H9 (cell line): ENCODE data around the gene ZNF821. TPM values are rescaled to one million over a fixed set of nuclear protein-coding genes. Genes with fewer than 3 reads are reported as not detected.

Experiments used
- DNase-seq: peaks from one replicate; pipeline ENCODE4 v3.0.0-alpha.2; 2017
- H2AFZ ChIP-seq: one replicate; pipeline ENCODE4 v1.6.1; 2013; ENCODE audit warnings: mild to moderate bottlenecking, low read length, control low read depth, moderate library complexity
- H2AK5ac ChIP-seq: 2 replicates; pipeline ENCODE4 v1.6.1; 2013; ENCODE audit warnings: low read length, control low read depth, mixed read lengths; ENCODE audit not compliant: insufficient read length
- H2BK120ac ChIP-seq: one replicate; pipeline ENCODE4 v1.6.1; 2013; ENCODE audit warnings: low read depth, mild to moderate bottlenecking, low read length, control low read depth, inconsistent platforms; ENCODE audit not compliant: poor library complexity, severe bottlenecking
- H2BK12ac ChIP-seq: 2 replicates; pipeline ENCODE4 v1.6.1; 2013; ENCODE audit warnings: low read length, control low read depth, mixed read lengths, low read depth; ENCODE audit not compliant: insufficient read length
- H2BK15ac ChIP-seq: 2 replicates; pipeline ENCODE4 v1.6.1; 2013; ENCODE audit warnings: low read depth, low read length, control low read depth
- H2BK20ac ChIP-seq: one replicate; pipeline ENCODE4 v1.6.1; 2013; ENCODE audit warnings: low read depth, mild to moderate bottlenecking, low read length, control low read depth, inconsistent platforms; ENCODE audit not compliant: poor library complexity, severe bottlenecking
- H2BK5ac ChIP-seq: 2 replicates; pipeline ENCODE4 v1.6.1; 2013; ENCODE audit warnings: low read length, control low read depth, mixed read lengths; ENCODE audit not compliant: insufficient read length
- H3K14ac ChIP-seq: 2 replicates; pipeline ENCODE4 v1.6.1; 2013; ENCODE audit warnings: low read length, control low read depth; ENCODE audit not compliant: insufficient read depth
- H3K18ac ChIP-seq: 2 replicates; pipeline ENCODE4 v1.6.1; 2013; ENCODE audit warnings: low read depth, mild to moderate bottlenecking, mixed read lengths, low read length, control low read depth; ENCODE audit not compliant: insufficient read length
- H3K23ac ChIP-seq: 2 replicates; pipeline ENCODE4 v1.6.1; 2013; ENCODE audit warnings: low read length, control low read depth, mixed read lengths, low read depth; ENCODE audit not compliant: insufficient read length
- H3K23me2 ChIP-seq: 2 replicates; pipeline ENCODE4 v1.6.1; 2013; ENCODE audit warnings: low read depth, mild to moderate bottlenecking, mixed read lengths, low read length, control low read depth; ENCODE audit not compliant: insufficient read length, poor library complexity, severe bottlenecking
- H3K27ac ChIP-seq: 2 replicates; pipeline ENCODE4 v1.5.1; 2013; ENCODE audit warnings: low read length, control low read depth, mixed read lengths, low read depth; ENCODE audit not compliant: insufficient read length
- H3K27me3 ChIP-seq: 2 replicates; pipeline ENCODE4 v1.6.1; 2013; ENCODE audit warnings: low read length, control low read depth, inconsistent platforms; ENCODE audit not compliant: insufficient read depth
- H3K4ac ChIP-seq: 2 replicates; pipeline ENCODE4 v1.6.1; 2013; ENCODE audit warnings: low read depth, mild to moderate bottlenecking, control low read depth, inconsistent platforms, low read length, moderate library complexity
- H3K4me1 ChIP-seq: 2 replicates; pipeline ENCODE4 v1.6.1; 2013; ENCODE audit warnings: low read length, control low read depth, inconsistent platforms; ENCODE audit not compliant: insufficient read depth
- H3K4me2 ChIP-seq: 2 replicates; pipeline ENCODE4 v1.6.1; 2013; ENCODE audit warnings: low read length, control low read depth, mixed read lengths; ENCODE audit not compliant: insufficient read length, insufficient read depth
- H3K56ac ChIP-seq: 2 replicates; pipeline ENCODE4 v1.6.1; 2013; ENCODE audit warnings: low read depth, mild to moderate bottlenecking, mixed read lengths, low read length, control low read depth; ENCODE audit not compliant: insufficient read length
- H3K79me1 ChIP-seq: 2 replicates; pipeline ENCODE4 v1.6.1; 2013; ENCODE audit warnings: low read depth, mild to moderate bottlenecking, moderate library complexity, low read length, control low read depth, inconsistent platforms; ENCODE audit not compliant: insufficient read depth, poor library complexity, severe bottlenecking
- H3K79me2 ChIP-seq: 2 replicates; pipeline ENCODE4 v1.6.1; 2013; ENCODE audit warnings: low read length, control low read depth, inconsistent platforms; ENCODE audit not compliant: insufficient read depth
- H3K9ac ChIP-seq: 2 replicates; pipeline ENCODE4 v1.6.1; 2013; ENCODE audit warnings: low read length, control low read depth, mixed read lengths; ENCODE audit not compliant: insufficient read length; ENCODE audit errors: extremely low read depth
- H3K9me3 ChIP-seq: one replicate; pipeline ENCODE4 v1.6.1; 2013; ENCODE audit warnings: low read depth, low read length, inconsistent platforms; ENCODE audit not compliant: control insufficient read depth
- H3T11ph ChIP-seq: one replicate; pipeline ENCODE4 v1.6.1; 2013; ENCODE audit warnings: mild to moderate bottlenecking, low read length, control low read depth, inconsistent platforms
- H4K20me1 ChIP-seq: one replicate; pipeline ENCODE4 v1.6.1; 2013; ENCODE audit not compliant: control insufficient read depth, insufficient read length, insufficient read depth
- H4K5ac ChIP-seq: 2 replicates; pipeline ENCODE4 v1.6.1; 2013; ENCODE audit warnings: low read depth, mild to moderate bottlenecking, mixed read lengths, low read length, control low read depth; ENCODE audit not compliant: insufficient read length
- H4K8ac ChIP-seq: replicated peaks from 2 replicates; pipeline ENCODE4 v1.6.1; 2013; ENCODE audit warnings: low read length, control low read depth, mixed read lengths, low read depth; ENCODE audit not compliant: insufficient read length
- H4K91ac ChIP-seq: 2 replicates; pipeline ENCODE4 v1.6.1; 2013; ENCODE audit warnings: low read depth, mild to moderate bottlenecking, moderate library complexity, mixed read lengths, low read length, control low read depth; ENCODE audit not compliant: insufficient read length
- H3K27ac Mint-ChIP-seq, 3 experiments: 2 replicates in 2 of 3; 3 replicates in 1 of 3; pipeline ENCODE4 v1.8.0; 2020 to 2021; ENCODE audit warnings: mixed read lengths in 3 of 3, mild to moderate bottlenecking in 1 of 3, moderate library complexity in 1 of 3
- H3K27me3 Mint-ChIP-seq: 2 replicates; pipeline ENCODE4 v1.8.0; 2021; ENCODE audit warnings: low read depth, mild to moderate bottlenecking, moderate library complexity, mixed read lengths
- H3K36me3 Mint-ChIP-seq, 3 experiments: 2 replicates in 2 of 3; 3 replicates in 1 of 3; pipeline ENCODE4 v1.8.0; 2020 to 2021; ENCODE audit warnings: low read depth in 3 of 3, mixed read lengths in 3 of 3; ENCODE audit not compliant: insufficient read depth in 1 of 3
- H3K4me1 Mint-ChIP-seq, 2 experiments: 2 replicates each; pipeline ENCODE4 v1.8.0; 2020; ENCODE audit warnings: mixed read lengths in 2 of 2
- H3K4me3 Mint-ChIP-seq, 2 experiments: 2 replicates in 1 of 2; 3 replicates in 1 of 2; pipeline ENCODE4 v1.8.0; 2020 to 2021; ENCODE audit warnings: mild to moderate bottlenecking in 2 of 2, mixed read lengths in 2 of 2, moderate library complexity in 1 of 2
- H3K9me3 Mint-ChIP-seq, 2 experiments: 2 replicates in 1 of 2; 3 replicates in 1 of 2; pipeline ENCODE4 v1.8.0; 2020; ENCODE audit warnings: mild to moderate bottlenecking in 2 of 2, mixed read lengths in 2 of 2, moderate library complexity in 1 of 2
- WGBS: extraction: QIAGEN DNeasy Blood & Tissue Kit; methylation state at CpG from one replicate; pipeline ENCODE4 v1.1.7; 2013; ENCODE audit warnings: missing lambda C conversion rate, low lambda C conversion rate, mixed read lengths; ENCODE audit not compliant: insufficient read length; ENCODE audit errors: extremely low coverage; 5-methylcytosine and 5-hydroxymethylcytosine counted together
- total RNA-seq: library from RNA; stranded (reverse); gene quantifications from 2 replicates; pipeline ENCODE4 v1.2.1, GENCODE V29; 2021
- TF ChIP-seq, protein P1 (sequence below): fragments of 200-600 bp; sonication (generic); conservative IDR thresholded peaks from 3 replicates; pipeline ENCODE4 v1.8.0; 2021; ENCODE audit warnings: antibody characterized with exemption, mild to moderate bottlenecking

The ZNF821 gene
- total RNA-seq, 1 experiment from 2014 or later, result 12.5 TPM

DNA sequence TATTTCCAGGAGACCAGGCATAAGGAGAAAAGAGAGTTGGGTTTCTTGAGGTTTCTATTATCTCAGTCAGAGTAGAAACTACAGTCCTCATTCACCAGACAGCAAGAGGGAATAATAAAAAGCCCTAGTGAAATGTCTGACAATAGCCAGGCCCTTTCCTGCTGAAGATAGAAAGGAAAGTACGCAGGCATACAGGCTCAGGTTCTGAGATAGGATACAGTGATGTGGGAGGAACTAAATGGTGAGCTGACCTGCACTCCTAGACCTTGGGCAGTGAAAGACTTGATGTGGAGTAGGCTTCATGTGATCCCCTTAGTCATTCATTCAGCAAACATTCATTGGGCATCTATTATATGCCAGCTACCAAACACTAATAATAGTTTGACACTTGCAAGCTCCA, 14.9 kb downstream of the ZNF821 start:
- H3K79me2 ChIP-seq, result no peaks in the 10 kb centered on the region
- H3K9ac ChIP-seq, result no peak overlapping the region
- no peaks in the 10 kb centered on the region for H3K79me1 ChIP-seq
- Mint-ChIP-seq H3K36me3 (peaks cover 6 to 43% (median 33%) of the 10 kb centered on the region in 3 experiments), H3K4me3 (no peak overlapping the region), H3K27me3 (no peaks in the 10 kb centered on the region), H3K9me3 (no peaks in the 10 kb centered on the region), H3K4me1 (peaks cover 5 to 8% of the 10 kb centered on the region in 2 experiments; a peak in 3 of 4 replicates), H3K27ac (no peak overlapping the region)
- H3K27me3 ChIP-seq, result no peaks in the 10 kb centered on the region
- H3T11ph ChIP-seq, result no peak overlapping the region
- no peaks in the 10 kb centered on the region for H4K20me1 ChIP-seq
- no peak overlapping the region for H2AFZ ChIP-seq
- H3K4me1 ChIP-seq, result no peaks in the 10 kb centered on the region
- DNase-seq, result no peak
- H3K14ac ChIP-seq, result no peak overlapping the region
- TF ChIP-seq, protein P1, sequence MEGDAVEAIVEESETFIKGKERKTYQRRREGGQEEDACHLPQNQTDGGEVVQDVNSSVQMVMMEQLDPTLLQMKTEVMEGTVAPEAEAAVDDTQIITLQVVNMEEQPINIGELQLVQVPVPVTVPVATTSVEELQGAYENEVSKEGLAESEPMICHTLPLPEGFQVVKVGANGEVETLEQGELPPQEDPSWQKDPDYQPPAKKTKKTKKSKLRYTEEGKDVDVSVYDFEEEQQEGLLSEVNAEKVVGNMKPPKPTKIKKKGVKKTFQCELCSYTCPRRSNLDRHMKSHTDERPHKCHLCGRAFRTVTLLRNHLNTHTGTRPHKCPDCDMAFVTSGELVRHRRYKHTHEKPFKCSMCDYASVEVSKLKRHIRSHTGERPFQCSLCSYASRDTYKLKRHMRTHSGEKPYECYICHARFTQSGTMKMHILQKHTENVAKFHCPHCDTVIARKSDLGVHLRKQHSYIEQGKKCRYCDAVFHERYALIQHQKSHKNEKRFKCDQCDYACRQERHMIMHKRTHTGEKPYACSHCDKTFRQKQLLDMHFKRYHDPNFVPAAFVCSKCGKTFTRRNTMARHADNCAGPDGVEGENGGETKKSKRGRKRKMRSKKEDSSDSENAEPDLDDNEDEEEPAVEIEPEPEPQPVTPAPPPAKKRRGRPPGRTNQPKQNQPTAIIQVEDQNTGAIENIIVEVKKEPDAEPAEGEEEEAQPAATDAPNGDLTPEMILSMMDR, result no peak
- H4K5ac ChIP-seq, result no peak overlapping the region
- H3K27ac ChIP-seq, result no peak overlapping the region
- H4K8ac ChIP-seq, result no peak overlapping the region
- no peak overlapping the region for H2BK15ac ChIP-seq
- H3K23ac ChIP-seq, result no peak overlapping the region
- H2BK20ac ChIP-seq, result no peak overlapping the region
- no peaks in the 10 kb centered on the region for H3K9me3 ChIP-seq
- H2AK5ac ChIP-seq, result no peak overlapping the region
- no peak overlapping the region for H3K4ac ChIP-seq
- H3K4me2 ChIP-seq, result no peak overlapping the region
- no peak overlapping the region for H3K18ac ChIP-seq
- no peaks in the 10 kb centered on the region for H3K23me2 ChIP-seq
- no peak overlapping the region for H3K56ac ChIP-seq
- H2BK5ac ChIP-seq, result no peak overlapping the region
- H4K91ac ChIP-seq, result no peak overlapping the region
- no peak overlapping the region for H2BK12ac ChIP-seq
- no CpG with 5 or more reads among the region's 1 CpG for WGBS
- no peak overlapping the region for H2BK120ac ChIP-seq
